GM23248 (cell line): Measurements from ENCODE around the gene METTL14.

Source experiments
- EZH2 ChIP-seq: fragments of 200-600 bp; sonication (generic); IDR thresholded peaks from 2 replicates; pipeline ENCODE4 v1.6.1; 2018; ENCODE audit warnings: antibody characterized with exemption, mild to moderate bottlenecking; ENCODE audit not compliant: insufficient read depth, poor library complexity, severe bottlenecking
- EZH2phosphoT487 ChIP-seq: fragments of 200-600 bp; sonication (generic); IDR thresholded peaks from 2 replicates; pipeline ENCODE4 v1.6.1; 2018; ENCODE audit warnings: antibody characterized with exemption, moderate library complexity, mild to moderate bottlenecking, low read depth; ENCODE audit not compliant: insufficient read depth

GRCh38 chr4:118757761-118758251 lies 72.6 kb downstream of the METTL14 start:
- TF ChIP-seq EZH2: no peak
- no peak for TF ChIP-seq EZH2phosphoT487
